CD4-positive, alpha-beta T cell treated with Interleukin-17A for 1 hour (primary cell): Measurements from ENCODE around the gene FAM234A.
A peak's percentile ranks its signal among the peaks of the same experiment; 100 is the strongest.

ENCODE experiments used
- DNase-seq: peaks from one replicate; pipeline ENCODE4 v3.0.0-alpha.2; 2020

FAM234A gene

DNA sequence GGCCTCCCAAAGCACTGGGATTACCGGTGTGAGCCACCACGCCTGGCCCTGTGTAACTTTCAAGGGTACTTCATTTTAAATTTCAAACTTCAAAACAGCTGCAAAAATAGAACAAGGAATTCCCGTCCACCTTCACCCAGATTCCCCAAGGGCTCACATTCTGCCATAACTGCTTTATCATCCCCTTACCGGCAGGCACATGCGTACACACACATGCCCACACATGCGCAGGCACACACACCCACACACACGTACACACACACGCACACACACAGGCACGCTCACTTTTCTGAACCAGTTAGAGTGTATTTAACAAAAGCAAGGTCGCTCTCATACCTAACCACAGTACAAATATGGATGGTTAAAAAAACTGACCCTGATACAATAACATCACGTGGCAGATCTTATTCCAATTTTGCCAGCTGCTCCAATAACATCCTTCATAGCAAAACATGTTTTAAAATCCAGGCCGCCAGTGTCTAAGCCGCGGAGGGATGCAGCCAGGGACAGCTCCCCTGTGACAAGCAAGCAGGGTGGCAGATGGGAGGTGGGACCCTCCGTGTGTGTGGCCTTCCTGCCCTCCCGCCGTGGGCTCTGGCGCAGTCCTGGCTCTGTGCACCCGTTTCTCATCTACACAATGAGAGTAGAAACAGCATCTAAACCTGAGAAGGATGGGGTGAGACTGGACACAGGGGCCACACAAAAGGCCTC is 71.5 kb downstream of the FAM234A start:
- DNase-seq, result no peak

DNA sequence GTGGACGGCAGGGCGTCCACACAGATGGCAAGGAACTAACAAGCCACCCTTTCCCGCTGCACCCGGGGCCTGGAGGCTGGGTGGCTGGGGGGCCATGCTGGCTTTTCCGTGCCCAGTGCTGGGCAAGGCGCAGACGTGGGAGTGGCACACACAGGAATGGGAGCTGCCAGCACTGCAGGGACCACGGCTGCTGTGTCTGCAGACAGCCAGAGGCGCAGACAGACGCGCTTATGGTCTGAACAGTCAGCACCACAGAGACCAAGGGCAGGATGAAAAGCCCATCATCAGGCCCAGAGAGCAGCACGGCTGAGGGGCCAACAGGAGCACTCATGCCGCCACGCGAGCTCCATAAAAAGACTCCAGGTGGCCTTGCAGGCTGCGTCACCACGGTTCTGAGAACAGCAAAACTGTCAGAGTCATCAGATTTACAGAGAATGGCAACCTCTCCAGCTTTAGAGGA is 72.3 kb downstream of the FAM234A start:
- no peak for DNase-seq

DNA sequence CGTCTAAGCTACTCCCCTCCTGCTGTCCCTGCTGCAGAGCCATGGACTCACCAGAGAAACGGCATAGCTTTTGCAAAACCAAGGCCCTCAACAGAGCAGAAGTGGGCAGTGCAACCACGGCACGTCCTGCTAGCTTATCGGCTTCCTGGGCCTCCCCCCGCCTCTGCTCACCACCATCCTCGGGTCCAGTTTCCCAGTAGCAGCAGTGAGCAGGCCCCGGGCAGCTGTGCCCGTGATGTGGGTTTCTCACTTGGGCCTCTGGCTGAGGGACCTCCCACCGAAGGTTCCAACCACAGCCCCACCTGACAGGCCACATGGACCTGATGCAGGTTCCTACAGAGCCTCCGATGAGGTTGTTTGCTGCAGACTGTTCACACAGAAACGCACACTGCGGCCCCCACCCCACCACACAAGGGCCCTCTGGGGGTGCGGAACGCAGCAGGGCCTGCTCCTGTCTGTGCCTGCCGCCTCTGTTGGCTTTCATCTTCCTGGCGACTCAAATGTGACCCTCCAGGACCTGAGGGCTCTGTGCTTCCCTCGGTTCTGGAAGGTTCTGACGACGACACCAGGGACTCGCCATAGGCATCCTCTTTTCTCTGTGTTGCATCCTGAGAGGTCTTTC is 73.2 kb downstream of the FAM234A start:
- no peak for DNase-seq

DNA sequence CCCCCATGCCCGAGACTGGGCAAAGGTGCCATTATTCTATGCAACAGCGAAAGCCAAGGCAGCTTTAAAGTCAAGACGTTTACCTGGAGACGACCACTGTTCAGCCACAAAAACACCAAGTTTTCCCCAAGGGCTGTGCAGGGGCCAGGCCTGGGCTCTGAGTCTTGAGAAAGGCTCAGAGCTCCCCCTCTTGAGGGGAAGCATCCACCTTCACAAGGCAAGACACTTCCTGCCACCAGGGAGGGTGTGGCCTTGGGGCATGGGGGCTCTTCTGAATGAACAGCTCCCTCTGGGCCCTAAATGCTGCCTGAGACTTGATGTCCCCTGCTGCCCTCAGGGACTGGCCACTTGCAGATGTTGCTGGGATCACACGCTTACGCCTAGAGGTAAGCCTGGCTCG is 74.9 kb downstream of the FAM234A start:
- peak; percentile 12 for DNase-seq

DNA sequence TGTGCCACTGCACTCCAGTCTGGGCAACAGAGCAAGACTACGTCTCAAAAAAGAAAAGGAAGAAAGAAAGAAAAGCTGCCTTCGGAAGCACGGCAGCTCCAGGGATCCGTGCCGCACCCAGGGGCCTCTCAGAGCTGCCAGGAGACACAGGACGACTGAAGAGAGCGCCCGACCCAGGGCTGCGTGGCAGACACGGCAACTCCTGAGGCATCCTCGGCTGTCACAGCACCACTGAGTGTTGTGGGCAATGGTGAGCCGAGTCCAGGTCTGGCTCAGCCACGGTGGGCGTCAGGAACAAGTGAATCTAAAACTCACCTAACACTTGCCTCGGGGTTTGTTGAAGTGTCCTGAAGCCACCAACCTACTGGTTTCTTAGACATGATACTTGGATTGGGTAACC is 77.1 kb downstream of the FAM234A start:
- DNase-seq, result no peak

DNA sequence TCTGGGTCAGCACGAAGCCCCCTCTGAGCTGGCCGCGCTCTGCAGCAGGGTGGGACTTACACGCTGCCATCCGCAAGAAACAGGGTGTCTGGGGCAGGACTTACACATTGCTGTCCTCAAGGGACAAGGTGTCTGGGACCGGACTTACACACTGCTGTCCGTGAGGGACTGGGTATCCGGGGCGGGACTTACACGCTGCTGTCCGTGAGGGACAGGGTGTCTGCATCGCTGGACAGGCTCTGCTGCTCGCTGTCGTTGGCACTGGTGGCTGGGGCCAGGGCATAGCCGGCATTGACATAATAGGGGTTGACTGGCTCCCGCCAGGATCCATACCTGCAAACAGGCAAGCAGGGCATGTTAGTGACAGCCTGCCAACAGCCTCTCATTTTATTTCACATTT is 79.7 kb downstream of the FAM234A start:
- DNase-seq, result no peak

DNA sequence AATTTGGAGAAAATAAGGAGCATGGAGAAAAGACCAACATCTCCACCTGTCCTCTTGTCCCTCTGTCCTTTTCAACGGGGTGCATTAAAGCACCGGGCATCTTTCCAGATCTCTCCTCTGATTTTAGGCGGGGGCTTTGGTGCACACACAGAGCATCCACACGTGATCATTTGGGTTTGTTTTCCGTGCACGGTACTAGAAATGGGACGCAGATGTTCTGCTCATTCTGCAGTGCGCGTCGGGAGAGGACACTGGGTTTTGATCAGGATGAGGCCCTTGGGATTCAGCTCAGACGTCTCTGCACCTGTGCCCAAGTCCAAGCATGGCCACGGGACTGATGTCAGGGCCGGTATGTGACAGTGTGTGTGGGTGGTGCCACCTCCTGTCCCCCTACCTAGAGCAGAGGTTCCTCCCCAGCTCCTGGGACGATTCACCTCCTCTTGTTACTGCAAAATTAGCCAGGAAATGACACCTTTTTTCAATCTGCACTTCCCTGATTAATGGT is 80.2 kb downstream of the FAM234A start:
- no peak for DNase-seq
